ENCODE results near the gene PTPRE. TPM values are rescaled to one million over a fixed set of nuclear protein-coding genes. Genes with fewer than 3 reads are reported as not detected.

The PTPRE gene
- total and polyA plus RNA-seq, 10 of the 15 experiments (the other 5 are each of a cell fraction or from before 2014, with no cell fraction given), result 2.9 to 7.6 (median 5.8) TPM

DNA sequence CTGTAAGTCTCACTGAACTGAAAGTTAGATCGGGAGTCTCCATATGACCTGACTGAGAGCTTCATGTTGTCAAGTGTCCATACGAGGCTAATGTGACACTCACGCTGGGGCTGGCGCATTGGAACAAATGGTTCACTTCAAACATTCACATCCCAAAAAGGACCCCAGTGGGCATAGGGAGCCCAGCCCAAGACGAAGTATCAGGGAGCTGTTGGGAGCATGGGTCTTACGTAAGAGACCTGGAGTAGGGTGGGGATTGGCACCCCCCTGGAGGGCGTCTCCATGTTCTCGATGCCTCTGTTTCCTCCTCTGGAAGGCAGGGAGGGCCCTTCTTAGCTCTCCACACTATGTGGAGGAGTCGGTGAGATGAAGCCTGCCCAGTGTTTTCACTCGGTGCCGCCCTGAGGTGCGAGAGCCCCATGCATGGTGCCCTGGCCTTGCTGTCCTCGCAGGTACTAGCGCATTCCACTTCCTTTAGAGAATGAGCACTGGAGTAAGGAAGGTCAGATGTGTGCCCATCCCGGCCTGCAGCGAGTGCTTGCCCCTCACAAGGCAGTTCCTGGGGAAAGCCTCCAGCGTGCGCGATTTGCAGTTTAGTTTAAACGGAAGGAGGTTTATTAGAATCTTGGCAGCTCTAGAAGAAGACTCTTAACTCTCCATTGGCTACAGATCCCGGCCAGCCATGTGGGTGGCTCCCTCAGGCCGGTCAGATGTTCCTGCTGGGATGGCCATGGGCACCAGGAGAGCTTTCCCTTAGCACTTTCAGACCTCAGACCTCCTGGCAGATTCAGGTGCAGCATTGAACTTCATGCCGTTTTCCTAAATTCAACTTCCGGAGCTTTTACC lies 64.4 kb downstream of the PTPRE start:
- no peak overlapping the region for H3K4me2 ChIP-seq (ENCODE audit: control insufficient read depth, insufficient read depth)
- no peaks in the 10 kb centered on the region for H3K79me2 ChIP-seq (ENCODE audit: control insufficient read depth, insufficient read depth, low read length)
- H3K36me3 ChIP-seq (ENCODE audit: control insufficient read depth in 2 of 2, insufficient read depth in 2 of 2, low read length in 1 of 2), result no peaks in the 10 kb centered on the region
- RAD21 ChIA-PET (ENCODE audit: unreplicated experiment), result no interaction called here
- CTCF ChIA-PET, result no interaction called here
- no peak overlapping the region for H3K4me3 ChIP-seq
- no peaks in the 10 kb centered on the region for H4K20me1 ChIP-seq (ENCODE audit: control insufficient read depth, insufficient read depth)
- ATAC-seq (no peak), DNase-seq (ENCODE audit: low read depth, low spot score) (no peak), FAIRE-seq (no peak)
- no peak overlapping the region for H3K9ac ChIP-seq (ENCODE audit: control insufficient read depth, insufficient read depth, low read length)
- intact Hi-C loops (cut with micrococcal nuclease; ENCODE audit: unreplicated experiment), result no loop called here
- no peak overlapping the region for H3K27ac ChIP-seq (ENCODE audit: control insufficient read depth, insufficient read depth)
- in situ Hi-C loops (cut with MboI), result no loop called here
- no peak overlapping the region for H2AFZ ChIP-seq (ENCODE audit: control insufficient read depth, low read depth, low read length)
- no TSS peak for BruUV-seq (replicated peaks)
- POLR2A ChIA-PET, result no interaction called here
- H3K27me3 ChIP-seq (replicated peaks in 1 of 2; ENCODE audit: control insufficient read depth in 2 of 2, insufficient read depth in 2 of 2, low read length in 1 of 2), result peaks cover 0 to 2% of the 10 kb centered on the region in 2 experiments; a peak in 1 of 4 replicates
- H3K9me3 ChIP-seq (replicated peaks; ENCODE audit: control insufficient read depth, insufficient read depth, low read length), result no peaks in the 10 kb centered on the region
- SMC1A ChIA-PET (ENCODE audit: uncharacterized antibody, unreplicated experiment), result no interaction called here
- TF ChIP-seq ZNF207 (IDR thresholded peaks at IDR 0.05; ENCODE audit: borderline replicate concordance) (no peak), KAT2A (conservative IDR thresholded peaks at IDR 0.05; ENCODE audit: control insufficient read depth, low read depth, low read length) (no peak), ZNF217 (IDR thresholded peaks at IDR 0.05) (no peak), IKZF2 (IDR thresholded peaks at IDR 0.05) (no peak), BCL11A (IDR thresholded peaks at IDR 0.05; ENCODE audit: low read depth, low read length) (no peak), EP300 (IDR thresholded peaks at IDR 0.05; ENCODE audit: borderline replicate concordance in 1 of 2, control insufficient read depth in 1 of 2, low read depth in 2 of 2, low read length in 2 of 2) (no peak), USF2 (IDR thresholded peaks at IDR 0.05; ENCODE audit: borderline replicate concordance, low read depth, low read length) (no peak), JUND (IDR thresholded peaks at IDR 0.05; ENCODE audit: low read depth, low read length) (no peak), RAD21 (IDR thresholded peaks at IDR 0.05; ENCODE audit: insufficient read depth, low read depth, low read length) (no peak), ESRRA (IDR thresholded peaks at IDR 0.05; ENCODE audit: low read length) (no peak), MEF2B (IDR thresholded peaks at IDR 0.05; ENCODE audit: partially characterized antibody, poor library complexity, severe bottlenecking) (no peak), POLR2AphosphoS2 (IDR thresholded peaks at IDR 0.05; ENCODE audit: low read depth, low read length) (no peak), STAT3 (IDR thresholded peaks at IDR 0.05; ENCODE audit: low read depth, low read length) (no peak), EED (IDR thresholded peaks at IDR 0.05; ENCODE audit: low read depth) (no peak), PAX8 (IDR thresholded peaks at IDR 0.05) (no peak), RCOR1 (conservative IDR thresholded peaks at IDR 0.05; ENCODE audit: low read depth, low read length) (no peak), CHD4 (IDR thresholded peaks at IDR 0.05) (no peak), TCF12 (IDR thresholded peaks at IDR 0.05; ENCODE audit: low read depth, low read length) (no peak), BCLAF1 (IDR thresholded peaks at IDR 0.05) (no peak)
- WGBS (ENCODE audit: insufficient coverage, insufficient replicate concordance, low lambda C conversion rate, missing lambda C conversion rate), result 45% methylated on average over 24 of the region's 24 CpGs
- no peaks in the 10 kb centered on the region for H3K4me1 ChIP-seq (ENCODE audit: control insufficient read depth, insufficient read depth, low read length)
